HG02870 (cell line): ENCODE results near the gene OCLN.
"Not testable (repeated sequence)": the region's sequence is repeated elsewhere in the genome, so short reads cannot be mapped to it uniquely, and the experiment has no call there.

Experiments used
- ATAC-seq: cut with Tn5 transposase; IDR thresholded peaks from one replicate; pipeline ENCODE4 v1.9.1; 2021; ENCODE audit warnings: mild to moderate bottlenecking, moderate library complexity; ENCODE audit not compliant: unreplicated experiment

The OCLN gene

DNA sequence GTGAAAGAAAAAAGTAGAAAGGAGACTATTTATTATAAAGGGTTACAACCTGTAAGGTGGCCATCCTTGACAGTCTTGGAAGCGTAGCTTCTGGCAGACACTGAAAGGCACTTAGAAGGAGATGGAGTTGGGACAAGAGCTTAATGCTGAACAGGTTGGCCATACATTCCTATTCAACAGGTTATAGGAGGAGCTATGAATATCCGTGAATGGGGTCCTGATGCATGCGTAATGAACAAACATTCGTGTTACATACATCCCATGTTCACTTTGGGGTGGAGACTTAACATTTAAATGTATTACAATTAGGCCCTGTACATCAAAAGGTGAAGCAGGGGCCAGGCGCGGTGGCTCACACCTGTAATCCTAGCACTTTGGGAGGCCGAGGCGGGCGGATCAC lies 34.1 kb downstream of the OCLN start:
- no peak for ATAC-seq

DNA sequence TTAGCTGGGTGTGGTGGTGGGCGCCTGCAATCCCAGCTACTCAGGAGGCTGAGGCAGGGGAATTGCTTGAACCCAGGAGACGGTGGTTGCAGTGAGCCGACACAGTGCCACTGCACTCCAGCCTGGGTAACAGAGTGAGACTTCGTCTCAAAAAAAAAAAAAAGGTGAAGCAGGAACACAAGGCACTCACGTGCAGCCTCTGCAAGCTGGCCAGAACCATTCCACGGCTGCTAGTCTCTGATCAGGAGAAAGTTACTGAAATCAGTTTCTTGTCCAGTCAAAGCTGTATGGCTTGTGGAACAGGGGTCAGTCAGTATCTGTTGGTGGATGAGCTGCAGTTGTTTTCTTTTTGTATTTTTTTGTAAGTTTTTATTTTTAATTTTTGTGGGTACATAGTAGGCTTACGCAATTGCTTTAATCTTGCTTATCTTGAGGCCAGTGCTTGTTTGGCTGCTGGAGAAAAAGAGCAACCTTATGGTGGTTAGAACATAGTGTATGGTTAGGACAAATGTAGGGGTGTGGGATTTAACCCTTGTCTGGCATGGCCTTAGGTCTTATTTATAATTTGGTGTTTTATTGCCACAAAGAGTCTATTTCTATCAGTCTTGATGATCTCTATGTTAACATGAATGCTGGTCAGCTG lies 34.7 kb downstream of the OCLN start:
- no peak for ATAC-seq

DNA sequence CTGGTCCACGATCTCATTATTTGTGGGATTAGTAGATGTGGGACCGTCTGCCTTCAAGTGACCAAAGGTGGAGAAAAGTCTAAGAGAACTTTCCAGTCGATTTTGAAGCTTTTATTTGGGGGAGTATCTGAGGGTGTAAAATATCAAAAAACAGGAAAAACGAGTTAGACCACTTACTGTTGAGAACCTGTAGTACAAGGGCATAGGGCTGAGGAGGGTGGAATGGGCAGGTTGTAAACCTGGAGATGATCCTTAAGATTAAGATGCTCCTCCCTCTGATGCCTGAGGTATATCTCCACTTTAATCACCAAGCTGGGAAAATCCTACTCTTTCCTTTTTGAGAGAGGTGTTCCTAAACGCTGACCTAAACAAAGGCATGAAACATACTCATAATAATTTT lies 35.4 kb downstream of the OCLN start:
- ATAC-seq = no peak

DNA sequence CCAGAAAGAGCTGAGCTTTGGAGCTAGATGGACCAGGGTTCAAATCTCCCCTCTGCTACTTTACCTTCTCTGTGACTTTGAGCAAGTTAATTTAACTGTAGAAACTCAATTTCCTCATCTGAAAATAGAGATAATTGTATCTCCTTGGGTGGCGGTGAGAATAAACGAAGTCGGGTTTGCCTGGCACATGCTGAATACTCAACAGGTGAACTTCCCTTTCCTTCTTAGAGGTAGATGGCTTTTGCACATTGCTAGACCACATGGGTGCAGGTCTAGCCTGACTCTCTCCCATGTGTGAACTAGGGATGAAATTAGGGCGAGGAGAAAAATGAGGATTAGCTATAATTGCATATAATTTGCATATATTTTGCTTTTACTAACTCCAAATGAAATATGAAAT lies 36.0 kb downstream of the OCLN start:
- no peak for ATAC-seq

DNA sequence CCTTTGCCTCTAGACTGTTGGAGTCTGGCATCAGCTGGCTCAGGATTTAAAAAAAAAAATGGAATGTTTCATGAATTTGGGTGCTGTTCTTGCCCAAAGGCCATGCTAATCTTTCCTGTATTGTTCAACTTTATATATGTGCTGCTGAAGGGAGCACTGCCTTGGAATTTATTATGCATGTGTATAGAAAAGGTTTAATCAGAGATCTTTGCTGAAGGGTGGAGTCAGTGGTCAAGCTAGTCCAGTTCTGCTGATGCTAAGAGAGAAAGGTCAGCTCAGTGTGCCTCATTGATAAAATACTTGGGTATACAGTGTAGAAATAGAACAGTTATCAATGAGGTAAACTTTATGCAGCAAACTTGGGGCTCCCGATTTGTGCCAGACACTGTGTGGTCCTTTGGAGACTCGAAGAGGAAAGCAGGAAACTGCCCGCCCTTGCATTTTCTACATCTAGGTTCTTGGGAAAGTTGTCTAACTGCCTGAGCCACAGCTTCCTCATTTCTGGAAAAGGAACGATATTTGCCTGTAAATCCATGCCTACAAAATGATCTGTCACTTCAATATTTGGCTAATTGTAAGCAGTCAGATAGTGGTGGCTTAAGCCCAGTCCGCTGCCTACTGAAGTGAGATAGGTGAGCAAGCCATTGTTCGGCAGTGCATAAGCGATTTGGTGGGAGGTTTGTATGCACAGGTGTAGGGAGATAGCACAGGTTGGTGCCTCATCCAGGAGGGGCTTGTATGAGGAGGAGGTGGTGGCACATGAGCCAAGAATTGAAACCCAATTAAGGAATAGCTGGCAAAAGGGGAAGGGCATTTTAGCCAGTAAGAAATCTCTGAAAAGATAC lies 38.2 kb downstream of the OCLN start:
- no peak for ATAC-seq

DNA sequence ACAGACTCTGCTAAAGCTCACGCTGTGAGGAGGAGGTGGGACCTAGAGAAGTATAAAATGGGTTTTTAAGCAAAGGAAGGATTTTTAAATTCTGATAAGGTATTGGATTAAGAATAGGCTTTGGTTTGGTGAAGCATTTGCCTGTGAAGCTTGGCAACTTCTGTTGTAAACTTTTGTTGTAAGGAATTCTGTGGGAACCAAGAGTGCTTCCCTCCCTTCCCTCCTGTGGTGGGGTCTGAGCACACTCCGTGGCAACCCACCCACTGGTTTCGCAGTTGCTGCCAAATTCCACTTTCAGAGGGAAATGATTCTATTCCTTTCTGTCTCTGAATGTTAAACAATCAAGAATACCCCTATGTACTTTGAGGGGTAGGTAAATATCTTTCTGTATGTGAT lies 38.8 kb downstream of the OCLN start:
- ATAC-seq = no peak

DNA sequence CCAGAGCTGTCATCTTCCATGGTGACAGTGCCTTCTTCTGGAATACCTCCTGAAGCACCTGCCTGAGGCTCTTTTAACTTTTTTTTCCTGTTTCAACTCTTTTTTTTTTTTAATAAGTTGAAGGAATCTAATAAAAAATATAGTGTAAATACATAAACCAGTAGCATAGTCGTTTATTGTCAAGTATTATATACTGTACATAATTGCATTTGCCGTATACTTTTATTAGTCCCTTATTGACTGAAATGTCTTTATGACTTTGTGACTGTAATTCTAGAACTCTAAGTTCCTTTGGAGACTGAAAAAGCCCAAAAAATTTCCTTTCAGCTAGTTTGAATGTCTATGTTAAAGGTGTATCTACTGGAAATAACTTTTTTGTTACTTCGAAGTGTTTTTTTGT lies 45.3 kb downstream of the OCLN start:
- ATAC-seq = not testable (repeated sequence)

DNA sequence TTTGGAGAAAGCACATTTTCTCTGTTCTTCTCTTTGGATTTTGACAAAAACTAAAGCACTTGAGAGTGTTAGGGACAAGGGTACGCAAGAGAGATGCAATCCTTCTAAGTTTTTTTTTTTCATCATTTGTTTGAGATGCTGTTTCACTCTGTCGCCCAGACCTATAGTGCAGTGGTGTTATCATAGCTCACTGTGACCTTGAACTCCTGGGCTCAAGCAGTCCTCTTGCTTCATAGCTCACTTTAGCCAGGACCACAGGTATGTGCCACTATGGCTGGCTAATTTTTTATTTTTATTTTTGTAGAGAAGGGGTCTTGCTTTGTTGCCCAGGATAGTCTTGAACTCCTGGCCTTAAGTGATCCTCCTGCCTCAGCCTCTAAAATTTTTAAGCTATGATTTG lies 46.1 kb downstream of the OCLN start:
- not testable (repeated sequence) for ATAC-seq

DNA sequence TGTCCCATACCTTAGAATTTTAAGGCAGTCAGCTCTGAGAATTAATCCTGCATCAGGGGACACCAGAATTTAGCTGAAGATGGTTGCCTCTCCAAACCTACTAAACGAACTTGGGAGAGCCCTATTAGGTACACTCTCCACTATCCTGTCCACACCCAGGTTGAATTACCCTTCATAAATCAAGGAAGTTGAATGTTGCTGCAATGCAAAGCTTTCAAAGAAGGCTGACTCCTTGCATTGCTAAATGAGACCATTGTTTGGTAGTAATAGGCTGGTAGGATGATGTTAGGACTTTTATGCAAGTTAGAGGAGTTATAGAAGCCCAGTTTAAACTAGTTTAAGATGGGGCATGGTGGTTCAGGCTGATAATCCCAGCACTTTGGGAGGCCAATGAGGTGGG lies 48.8 kb downstream of the OCLN start:
- ATAC-seq = not testable (repeated sequence)

DNA sequence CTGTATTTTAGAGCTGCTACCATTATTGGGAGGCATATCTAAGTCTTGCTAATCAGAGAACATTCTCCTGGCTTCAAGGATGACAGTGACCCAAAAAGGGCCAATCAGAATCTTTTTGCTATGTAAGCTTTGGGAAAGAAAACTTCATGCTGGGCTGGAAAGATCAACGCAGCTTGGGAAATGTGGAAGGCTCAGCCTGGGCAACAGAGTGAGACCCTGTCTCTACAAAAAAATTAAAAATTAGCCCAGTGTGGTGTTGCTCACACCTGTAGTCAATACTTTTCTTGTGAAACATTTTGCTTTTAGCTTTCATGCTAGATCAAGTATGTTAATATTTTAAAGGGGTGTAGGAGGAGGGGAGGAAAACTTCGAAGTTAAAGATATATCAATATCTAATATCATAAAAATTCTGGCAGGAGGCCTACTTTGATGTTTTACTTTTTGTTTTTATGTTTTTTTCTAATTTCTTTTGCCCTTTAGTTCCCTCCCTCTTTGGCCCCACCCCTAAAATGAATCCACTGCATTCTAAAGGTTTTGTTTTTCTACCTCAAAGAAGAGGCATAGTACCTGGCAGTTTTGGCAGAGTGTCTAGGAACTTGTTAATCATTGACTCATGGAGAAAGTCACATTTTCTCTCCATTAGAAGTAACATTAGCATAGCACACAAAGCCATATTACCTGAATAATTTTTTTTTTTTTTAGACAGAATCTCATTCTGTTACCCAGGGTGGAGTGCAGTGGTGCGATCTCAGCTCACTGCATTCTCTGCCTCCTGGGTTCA lies 50.4 kb downstream of the OCLN start:
- ATAC-seq = not testable (repeated sequence)

DNA sequence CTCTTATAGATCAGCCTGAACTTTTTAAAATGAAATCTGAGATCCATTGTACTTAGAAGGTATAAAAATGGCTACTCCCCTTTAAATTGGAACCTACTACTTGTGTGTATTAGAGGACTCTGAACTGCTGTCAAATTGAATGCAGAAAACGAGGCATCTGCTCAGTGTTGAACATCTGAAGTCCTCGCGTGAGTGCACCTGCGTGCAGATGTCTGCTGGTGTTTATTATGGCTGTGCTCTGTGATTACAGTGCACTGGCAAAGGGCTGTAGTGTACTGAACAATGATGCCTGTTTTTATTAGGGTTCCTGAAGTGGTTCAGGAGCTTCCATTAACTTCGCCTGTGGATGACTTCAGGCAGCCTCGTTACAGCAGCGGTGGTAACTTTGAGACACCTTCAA lies 52.0 kb downstream of the OCLN start:
- not testable (repeated sequence) for ATAC-seq

DNA sequence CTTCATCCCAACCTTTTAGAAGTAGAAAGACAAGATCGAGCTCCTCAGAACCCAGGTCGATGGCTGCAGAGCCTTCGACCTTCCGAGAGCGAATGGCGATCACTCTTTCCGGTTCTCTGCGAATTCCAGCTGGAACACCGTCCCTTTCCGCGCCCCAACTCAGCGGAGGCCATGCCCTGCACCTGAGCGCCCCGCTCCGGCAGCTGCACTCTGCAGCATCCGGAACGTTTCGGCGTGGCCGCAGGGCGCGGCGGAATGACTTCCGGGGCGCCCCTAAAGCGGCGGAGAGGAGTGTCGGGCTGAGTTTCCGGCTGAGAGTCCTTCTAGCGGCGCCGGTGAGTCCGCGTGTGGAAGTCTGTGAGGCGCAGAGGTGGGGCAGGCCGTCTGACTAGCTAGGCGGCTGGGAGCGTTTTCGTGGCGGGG lies 67.3 kb downstream of the OCLN start, which contains the start of gene GTF2H2C:
GTF2H2C (plus strand) TSS at position 284 of the 423 bp plus-strand sequence. CDS start 4,942 bp downstream, outside the sequence.
- ATAC-seq = peak; percentile 96

DNA sequence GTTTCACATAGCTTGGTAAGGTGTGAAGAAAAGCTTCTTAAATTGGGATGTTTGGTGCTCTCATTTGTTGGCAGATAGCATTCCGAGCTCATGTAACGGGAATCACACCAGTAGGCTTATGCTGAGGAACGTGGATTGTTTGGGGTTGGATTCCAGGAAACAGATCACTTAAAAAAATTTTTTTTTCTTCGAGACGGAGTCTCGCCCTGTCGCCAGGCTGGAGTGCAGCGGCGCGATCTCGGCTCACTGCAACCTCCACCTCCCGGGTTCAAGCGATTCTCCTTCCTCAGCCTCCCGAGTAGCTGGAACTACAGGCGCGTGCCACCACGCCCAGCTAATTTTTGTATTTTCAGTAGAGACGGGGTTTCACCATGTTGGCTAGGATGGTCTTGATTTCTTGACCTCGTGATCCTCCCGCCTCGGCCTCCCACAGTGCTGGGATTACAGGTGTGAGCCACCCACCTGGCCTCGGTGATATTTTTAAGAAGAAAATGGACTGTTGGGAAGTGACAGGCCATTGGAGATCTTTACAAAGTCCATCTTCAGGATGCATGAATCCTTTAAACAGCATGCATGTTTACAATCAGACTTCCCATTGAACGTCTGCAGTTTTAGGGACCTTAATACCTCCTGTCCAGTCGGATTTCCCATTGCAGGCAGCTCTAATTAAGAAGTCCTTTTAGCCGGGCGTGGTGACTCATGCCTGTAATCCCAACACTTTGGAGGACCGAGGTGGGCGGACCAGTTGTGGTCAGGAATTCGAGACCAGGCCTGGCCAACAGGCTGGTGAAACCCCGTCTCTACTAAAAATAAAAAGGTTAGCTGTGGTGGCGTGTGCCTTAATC lies 68.2 kb downstream of the OCLN start:
- not testable (repeated sequence) for ATAC-seq

DNA sequence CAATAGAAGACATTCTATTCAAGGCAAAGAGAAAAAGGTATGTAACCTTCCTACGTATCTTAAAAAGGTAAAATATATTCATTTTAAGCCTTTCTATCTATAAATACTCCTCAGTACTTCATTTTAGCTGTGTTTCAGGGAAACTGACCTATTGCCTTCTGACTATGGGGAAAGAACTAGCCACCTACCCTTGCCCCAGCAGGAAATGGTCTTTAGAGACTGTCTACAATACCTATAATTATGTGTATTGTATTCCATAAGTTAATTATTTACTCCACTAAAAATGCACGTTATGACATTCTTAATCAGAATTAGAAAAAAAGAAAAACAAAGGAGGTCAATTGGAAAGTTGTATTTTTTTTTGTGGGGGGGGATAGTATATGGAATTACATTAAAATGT lies 73.6 kb downstream of the OCLN start:
- not testable (repeated sequence) for ATAC-seq

DNA sequence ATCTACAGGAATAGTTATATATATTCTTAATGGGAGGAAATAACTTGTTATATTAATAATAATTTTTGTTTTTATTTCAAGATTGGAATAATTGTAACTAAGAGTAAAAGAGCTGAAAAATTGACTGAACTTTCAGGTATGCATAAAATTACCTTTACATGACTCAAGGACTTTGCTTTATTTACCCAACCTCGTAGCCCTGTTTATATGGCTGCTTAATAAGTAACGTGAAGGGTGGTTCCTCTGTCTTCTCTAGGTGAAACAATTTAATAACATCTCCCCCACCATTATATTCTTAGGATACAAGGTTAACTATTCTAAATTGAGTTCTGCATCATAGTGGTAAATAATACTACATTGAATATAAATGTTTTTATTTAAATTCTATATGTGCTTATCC lies 75.5 kb downstream of the OCLN start:
- not testable (repeated sequence) for ATAC-seq

DNA sequence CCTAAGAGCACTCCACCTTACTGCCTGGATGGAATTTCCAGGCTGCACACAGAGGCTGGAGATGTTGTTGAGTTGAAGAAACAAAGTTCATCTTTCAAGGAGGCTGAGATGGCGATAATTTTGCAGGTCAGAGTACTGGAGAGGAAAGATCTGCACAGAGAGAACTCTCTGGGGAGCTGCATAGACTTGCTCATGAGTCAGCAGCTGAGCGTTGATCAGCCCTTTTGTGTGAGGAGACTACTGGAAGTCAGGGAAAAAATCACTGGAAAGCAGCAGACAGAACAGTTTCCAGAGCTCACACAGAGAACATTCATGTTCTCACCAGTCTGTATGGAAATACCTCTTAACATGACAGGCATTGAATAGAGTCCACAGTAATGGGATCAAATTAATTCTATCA lies 90.8 kb downstream of the OCLN start:
- not testable (repeated sequence) for ATAC-seq

DNA sequence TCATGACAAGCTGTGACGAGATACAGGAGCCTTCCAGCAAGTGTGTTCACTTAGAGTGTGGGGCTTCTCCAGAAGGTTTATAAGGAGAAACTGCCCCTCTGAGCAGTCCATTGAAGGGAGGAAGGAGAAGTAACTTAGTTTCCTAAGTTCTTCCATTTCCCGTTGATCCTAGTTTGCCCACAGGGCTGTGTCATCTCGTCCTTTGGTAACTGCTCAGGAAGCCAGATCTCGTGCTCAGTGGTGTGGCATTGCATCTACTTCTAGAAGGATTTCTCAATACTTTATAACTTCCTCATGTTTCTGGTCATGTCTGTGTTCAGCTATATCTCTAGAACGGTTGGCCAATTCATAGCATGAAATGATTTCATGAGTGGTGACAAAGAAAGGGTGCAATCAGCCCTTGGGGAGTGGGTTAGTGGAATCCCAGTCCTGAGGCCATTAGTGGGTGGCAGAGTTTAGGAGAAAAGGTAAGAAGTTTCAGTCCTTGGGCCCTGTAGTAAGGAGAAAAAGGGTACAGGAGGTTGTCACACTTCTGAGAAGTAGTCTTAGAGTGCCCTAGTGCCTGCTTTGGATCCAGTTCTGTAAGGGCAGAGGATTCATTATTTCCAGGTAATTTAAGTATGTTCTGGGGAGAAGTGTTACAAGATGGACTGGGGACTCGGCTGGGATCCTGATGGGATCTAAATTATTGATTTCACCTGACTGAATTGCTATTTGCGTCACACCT lies 103.7 kb downstream of the OCLN start:
- not testable (repeated sequence) for ATAC-seq

DNA sequence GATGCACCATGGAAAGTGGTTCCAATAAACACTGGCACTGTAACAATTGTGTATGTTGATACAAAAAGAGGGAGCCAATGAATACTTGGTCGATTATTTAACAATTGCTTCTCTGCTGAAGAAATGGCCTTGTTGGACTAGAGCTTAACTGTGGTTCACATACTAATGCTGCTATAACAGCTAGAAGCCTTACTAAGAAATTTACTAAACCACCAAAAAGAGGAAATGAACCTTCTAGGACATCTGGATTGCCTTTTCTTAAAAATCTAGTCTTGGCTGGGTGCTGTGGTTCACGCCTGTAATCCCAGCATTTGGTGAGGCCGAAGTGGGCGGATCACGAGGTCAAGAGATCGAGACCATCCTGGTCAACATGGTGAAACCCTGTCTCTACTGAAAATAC lies 109.4 kb downstream of the OCLN start:
- ATAC-seq = peak; percentile 90

DNA sequence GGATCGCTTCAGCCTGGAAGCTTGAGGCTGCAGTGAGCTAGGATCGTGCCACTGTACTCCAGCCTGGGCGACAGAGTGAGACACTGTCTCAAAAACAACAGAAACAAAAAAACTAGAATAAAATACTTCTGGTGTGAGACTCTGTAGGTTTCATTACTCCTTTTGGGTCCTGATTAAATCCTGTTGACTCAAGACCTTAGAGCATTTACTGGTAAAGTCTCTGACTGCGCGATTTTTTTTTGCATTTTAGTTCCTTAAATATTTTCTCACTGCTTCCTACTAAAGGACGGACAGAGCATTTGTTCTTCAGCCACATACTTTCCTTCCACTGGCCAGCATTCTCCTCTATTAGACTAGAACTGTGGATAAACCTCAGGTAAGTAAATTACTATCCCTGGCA lies 114.2 kb downstream of the OCLN start:
- ATAC-seq = not testable (repeated sequence)
